ENCODE results near the gene CREB5.

CREB5 gene

GRCh38 chr7:28711114-28711513, 298.8 kb downstream of the CREB5 start:
- no peak for DNase-seq
- Histone ChIP-seq H3K27ac (no peak overlapping the region), H3K4me3 (ENCODE audit: low read depth, low read length) (no peak overlapping the region), H3K27me3 (ENCODE audit: insufficient read depth, low read depth, severe bottlenecking) (peaks cover 55% of the 10 kb centered on the region), H3K9me3 (ENCODE audit: severe bottlenecking) (no peaks in the 10 kb centered on the region), H3K36me3 (no peaks in the 10 kb centered on the region)
- TF ChIP-seq CTCF (IDR thresholded peaks at IDR 0.05; ENCODE audit: low read depth, low read length), result no peak

- no peak for DNase-seq
These were observed 302.3 kb downstream of the CREB5 start for GRCh38 chr7:28714459-28715120.

GRCh38 chr7:28717445-28718054, 305.2 kb downstream of the CREB5 start:
- no peak overlapping the region for H3K27ac ChIP-seq
- H3K27me3 ChIP-seq (ENCODE audit: insufficient read depth, low read depth, severe bottlenecking), result peaks cover 43% of the 10 kb centered on the region
- no peaks in the 10 kb centered on the region for H3K36me3 ChIP-seq
- no peaks in the 10 kb centered on the region for H3K9me3 ChIP-seq (ENCODE audit: severe bottlenecking)
- no peak for TF ChIP-seq CTCF (IDR thresholded peaks at IDR 0.05; ENCODE audit: low read depth, low read length)
- DNase-seq, result no peak
- H3K4me3 ChIP-seq (ENCODE audit: low read depth, low read length), result no peak overlapping the region

More at GRCh38 chr7:28714459-28715120, 302.3 kb downstream of the CREB5 start:
- no peak for TF ChIP-seq CTCF (IDR thresholded peaks at IDR 0.05; ENCODE audit: low read depth, low read length)
- Histone ChIP-seq H3K27ac (no peak overlapping the region), H3K9me3 (ENCODE audit: severe bottlenecking) (no peaks in the 10 kb centered on the region), H3K36me3 (no peaks in the 10 kb centered on the region), H3K27me3 (ENCODE audit: insufficient read depth, low read depth, severe bottlenecking) (peaks cover 44% of the 10 kb centered on the region), H3K4me3 (ENCODE audit: low read depth, low read length) (no peak overlapping the region)

DNA sequence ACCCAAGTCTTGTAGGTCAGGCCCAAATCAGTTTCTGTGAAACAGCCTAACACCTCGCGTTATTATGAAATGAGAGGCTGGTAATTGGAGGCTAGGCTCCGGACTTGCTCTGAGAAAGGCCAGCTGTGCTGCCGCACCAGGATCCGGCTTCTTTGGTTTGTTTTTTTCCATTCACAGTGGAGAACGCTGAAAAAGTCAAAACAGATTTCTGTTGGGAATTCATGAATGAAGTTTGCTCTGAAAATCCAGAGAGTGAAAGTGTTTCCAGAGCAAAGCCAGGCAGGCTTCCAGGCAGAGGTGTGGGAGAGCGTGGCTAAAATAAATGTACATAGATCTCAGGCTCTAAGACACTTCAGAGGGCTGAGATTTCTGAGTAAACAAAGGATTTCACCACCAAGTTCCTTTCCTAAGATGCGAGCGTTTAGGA, 305.8 kb downstream of the CREB5 start:
- no peak for TF ChIP-seq CTCF (IDR thresholded peaks at IDR 0.05; ENCODE audit: low read depth, low read length)
- no peak overlapping the region for H3K4me3 ChIP-seq (ENCODE audit: low read depth, low read length)

DNA sequence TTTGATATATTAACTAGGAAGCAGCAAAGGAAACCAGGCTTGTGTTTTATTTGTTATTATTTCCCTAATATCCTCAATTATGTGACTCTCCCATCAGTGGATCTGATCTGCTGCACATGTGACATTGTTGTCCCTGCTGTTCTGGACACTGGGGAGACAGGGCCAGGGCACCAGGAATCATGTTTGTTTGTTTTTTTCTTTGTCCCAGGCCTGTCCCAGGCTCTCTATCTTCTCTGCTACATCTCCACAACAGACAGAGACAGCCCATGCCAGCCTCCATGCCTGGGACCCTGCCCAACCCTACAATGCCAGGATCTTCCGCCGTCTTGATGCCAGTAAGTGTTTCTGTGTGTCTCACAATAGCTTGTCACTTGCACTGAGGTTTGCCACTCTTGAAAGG, 306.2 kb downstream of the CREB5 start:
- H3K9me3 ChIP-seq (ENCODE audit: severe bottlenecking), result no peaks in the 10 kb centered on the region
- peaks cover 40% of the 10 kb centered on the region for H3K27me3 ChIP-seq (ENCODE audit: insufficient read depth, low read depth, severe bottlenecking)
- no peak overlapping the region for H3K27ac ChIP-seq
- TF ChIP-seq CTCF (IDR thresholded peaks at IDR 0.05; ENCODE audit: low read depth, low read length), result no peak
- H3K4me3 ChIP-seq (ENCODE audit: low read depth, low read length), result no peak overlapping the region
- H3K36me3 ChIP-seq, result no peaks in the 10 kb centered on the region
- DNase-seq, result no peak

More for the DNA sequence above, 305.8 kb downstream of the CREB5 start:
- peaks cover 43% of the 10 kb centered on the region for H3K27me3 ChIP-seq (ENCODE audit: insufficient read depth, low read depth, severe bottlenecking)
- no peaks in the 10 kb centered on the region for H3K9me3 ChIP-seq (ENCODE audit: severe bottlenecking)
- no peaks in the 10 kb centered on the region for H3K36me3 ChIP-seq
- H3K27ac ChIP-seq, result no peak overlapping the region
- no peak for DNase-seq
